ENCODE results near the gene RASD2. TPM values are rescaled to one million over a fixed set of nuclear protein-coding genes. Genes with fewer than 3 reads are reported as not detected.

RASD2 gene
- total RNA-seq, 2 donors from 2014 or later = 4.2 to 10.2 TPM

- TF ChIP-seq, protein P1, sequence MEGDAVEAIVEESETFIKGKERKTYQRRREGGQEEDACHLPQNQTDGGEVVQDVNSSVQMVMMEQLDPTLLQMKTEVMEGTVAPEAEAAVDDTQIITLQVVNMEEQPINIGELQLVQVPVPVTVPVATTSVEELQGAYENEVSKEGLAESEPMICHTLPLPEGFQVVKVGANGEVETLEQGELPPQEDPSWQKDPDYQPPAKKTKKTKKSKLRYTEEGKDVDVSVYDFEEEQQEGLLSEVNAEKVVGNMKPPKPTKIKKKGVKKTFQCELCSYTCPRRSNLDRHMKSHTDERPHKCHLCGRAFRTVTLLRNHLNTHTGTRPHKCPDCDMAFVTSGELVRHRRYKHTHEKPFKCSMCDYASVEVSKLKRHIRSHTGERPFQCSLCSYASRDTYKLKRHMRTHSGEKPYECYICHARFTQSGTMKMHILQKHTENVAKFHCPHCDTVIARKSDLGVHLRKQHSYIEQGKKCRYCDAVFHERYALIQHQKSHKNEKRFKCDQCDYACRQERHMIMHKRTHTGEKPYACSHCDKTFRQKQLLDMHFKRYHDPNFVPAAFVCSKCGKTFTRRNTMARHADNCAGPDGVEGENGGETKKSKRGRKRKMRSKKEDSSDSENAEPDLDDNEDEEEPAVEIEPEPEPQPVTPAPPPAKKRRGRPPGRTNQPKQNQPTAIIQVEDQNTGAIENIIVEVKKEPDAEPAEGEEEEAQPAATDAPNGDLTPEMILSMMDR (IDR thresholded peaks at IDR 0.05) = no peak
- no peaks in the 10 kb centered on the region for H3K36me3 ChIP-seq
- DNase-seq = no peak
- H3K4me3 ChIP-seq = no peak overlapping the region
- intact Hi-C loops (cut with DNase I) = no loop called here
- H3K4me1 ChIP-seq = no peaks in the 10 kb centered on the region
- H3K9ac ChIP-seq (ENCODE audit: low read depth in 2 of 2, low read length in 2 of 2) = no peak overlapping the region
- no peaks in the 10 kb centered on the region for H3K9me3 ChIP-seq
- no peak overlapping the region for H3K27ac ChIP-seq
- no peaks in the 10 kb centered on the region for H3K27me3 ChIP-seq
These were observed 18.1 kb downstream of the RASD2 start for GRCh38 chr22:35558719-35559118.

GRCh38 chr22:35559354-35560005, 18.8 kb downstream of the RASD2 start:
- no peak for DNase-seq
- intact Hi-C loops (cut with DNase I) = no loop called here
- Histone ChIP-seq H3K4me3 (no peak overlapping the region), H3K9me3 (no peaks in the 10 kb centered on the region), H3K9ac (ENCODE audit: low read depth in 2 of 2, low read length in 2 of 2) (no peak overlapping the region), H3K4me1 (no peaks in the 10 kb centered on the region), H3K36me3 (no peaks in the 10 kb centered on the region), H3K27me3 (no peaks in the 10 kb centered on the region), H3K27ac (no peak overlapping the region)
- TF ChIP-seq, protein P1 (IDR thresholded peaks at IDR 0.05) = no peak

GRCh38 chr22:35560366-35560765, 19.7 kb downstream of the RASD2 start:
- intact Hi-C loops (cut with DNase I) = no loop called here
- Histone ChIP-seq H3K4me3 (no peak overlapping the region), H3K4me1 (no peaks in the 10 kb centered on the region), H3K36me3 (no peaks in the 10 kb centered on the region), H3K9me3 (no peaks in the 10 kb centered on the region), H3K27me3 (no peaks in the 10 kb centered on the region), H3K9ac (ENCODE audit: low read depth in 2 of 2, low read length in 2 of 2) (no peak overlapping the region), H3K27ac (no peak overlapping the region)
- TF ChIP-seq, protein P1 (IDR thresholded peaks at IDR 0.05) = no peak
- DNase-seq = no peak

GRCh38 chr22:35560824-35561223, 20.2 kb downstream of the RASD2 start:
- H3K9me3 ChIP-seq = no peaks in the 10 kb centered on the region
- intact Hi-C loops (cut with DNase I) = no loop called here
- H3K4me3 ChIP-seq = no peak overlapping the region
- TF ChIP-seq, protein P1 (IDR thresholded peaks at IDR 0.05) = no peak
- no peak for DNase-seq
- no peak overlapping the region for H3K9ac ChIP-seq (ENCODE audit: low read depth in 2 of 2, low read length in 2 of 2)
- no peaks in the 10 kb centered on the region for H3K4me1 ChIP-seq
- H3K27me3 ChIP-seq = no peaks in the 10 kb centered on the region
- H3K36me3 ChIP-seq = no peaks in the 10 kb centered on the region
- no peak overlapping the region for H3K27ac ChIP-seq

GRCh38 chr22:35561796-35562526, 21.3 kb downstream of the RASD2 start:
- H3K4me1 ChIP-seq = no peaks in the 10 kb centered on the region
- H3K27me3 ChIP-seq = no peaks in the 10 kb centered on the region
- H3K36me3 ChIP-seq = no peaks in the 10 kb centered on the region
- no peak for DNase-seq
- no peak overlapping the region for H3K27ac ChIP-seq
- intact Hi-C loops (cut with DNase I) = no loop called here
- H3K9me3 ChIP-seq = no peaks in the 10 kb centered on the region
- TF ChIP-seq, protein P1 (IDR thresholded peaks at IDR 0.05) = no peak
- no peak overlapping the region for H3K4me3 ChIP-seq
- H3K9ac ChIP-seq (ENCODE audit: low read depth in 2 of 2, low read length in 2 of 2) = no peak overlapping the region
